OCI-LY7 (cell line): ENCODE results near the gene SMARCB1. TPM values are rescaled to one million over a fixed set of nuclear protein-coding genes. Genes with fewer than 3 reads are reported as not detected.
"Not testable (repeated sequence)": the region's sequence is repeated elsewhere in the genome, so short reads cannot be mapped to it uniquely, and the experiment has no call there.

ENCODE experiments used
- BruUV-seq: library from RNA; stranded (reverse); fragments of 400-500 nt; replicated peaks from 2 replicates; lab custom pipeline; 2021; lab: Mats Ljungman, UMichigan
- CTCF ChIA-PET: fragments of 300-600 bp; sonication (Branson Sonifier 250); formaldehyde crosslinking; loops from one replicate; lab custom pipeline; 2022; ENCODE audit warnings: antibody characterized with exemption; ENCODE audit not compliant: unreplicated experiment; lab: Charles Lee
- POLR2A ChIA-PET: fragments of 300-600 bp; sonication (Branson Sonifier 250); formaldehyde crosslinking; loops from one replicate; lab custom pipeline; 2022; ENCODE audit warnings: antibody characterized with exemption; lab: Charles Lee
- DNase-seq: peaks from one replicate; pipeline ENCODE4 v3.0.0-alpha.2; 2015; ENCODE audit warnings: low spot score
- H2AFZ ChIP-seq: fragments of 200-600 bp; sonication (generic), shearing (Covaris generic); 2 replicates; pipeline ENCODE4 v1.6.1; 2014; ENCODE audit warnings: mild to moderate bottlenecking, antibody characterized with exemption, low read length, moderate library complexity
- H3K27ac ChIP-seq: fragments of 200-600 bp; sonication (generic); 2 replicates; pipeline ENCODE4 v1.5.1; 2014; ENCODE audit warnings: mixed run types, low read depth, mild to moderate bottlenecking, moderate library complexity, low read length, inconsistent platforms; ENCODE audit not compliant: poor library complexity, severe bottlenecking
- H3K36me3 ChIP-seq: fragments of 200-600 bp; sonication (generic); 2 replicates; pipeline ENCODE4 v1.6.1; 2014; ENCODE audit warnings: mild to moderate bottlenecking, antibody characterized with exemption, low read length, moderate library complexity, mixed read lengths; ENCODE audit not compliant: insufficient read depth
- H3K4me1 ChIP-seq: fragments of 200-600 bp; sonication (generic); 2 replicates; pipeline ENCODE4 v1.5.1; 2014; ENCODE audit warnings: mild to moderate bottlenecking, low read length; ENCODE audit not compliant: insufficient read depth, poor library complexity, severe bottlenecking
- H3K4me2 ChIP-seq: fragments of 200-600 bp; sonication (generic); 2 replicates; pipeline ENCODE4 v1.6.1; 2014; ENCODE audit warnings: mild to moderate bottlenecking, low read length
- H3K4me3 ChIP-seq: fragments of 200-600 bp; sonication (generic); 2 replicates; pipeline ENCODE4 v1.5.1; 2014; ENCODE audit warnings: mild to moderate bottlenecking, low read depth, low read length; ENCODE audit not compliant: poor library complexity, severe bottlenecking
- H3K79me2 ChIP-seq: fragments of 200-600 bp; sonication (generic); 2 replicates; pipeline ENCODE4 v1.6.1; 2016; ENCODE audit warnings: low read depth, mild to moderate bottlenecking, low read length, moderate library complexity, mixed read lengths; ENCODE audit not compliant: insufficient read depth
- H3K9me2 ChIP-seq: fragments of 200-600 bp; sonication (generic); 2 replicates; pipeline ENCODE4 v1.6.1; 2016; ENCODE audit warnings: mild to moderate bottlenecking, low read length, mixed read lengths; ENCODE audit not compliant: insufficient read depth
- H3K9me3 ChIP-seq: fragments of 200-600 bp; sonication (generic); 2 replicates; pipeline ENCODE4 v1.6.1; 2014; ENCODE audit warnings: mild to moderate bottlenecking, mixed run types, low read length, mixed read lengths
- H4K20me1 ChIP-seq: fragments of 200-600 bp; sonication (generic); 2 replicates; pipeline ENCODE4 v1.6.1; 2014; ENCODE audit warnings: mild to moderate bottlenecking, antibody characterized with exemption, low read length, moderate library complexity, mixed read lengths; ENCODE audit not compliant: insufficient read depth
- EZH2phosphoT487 ChIP-seq: fragments of 200-600 bp; sonication (generic); IDR thresholded peaks from 2 replicates; pipeline ENCODE4 v1.6.1; 2018; ENCODE audit warnings: low read depth, borderline replicate concordance, mild to moderate bottlenecking, mixed run types, antibody characterized with exemption, low read length, moderate library complexity, mixed read lengths
- intact Hi-C: fragments of 100-400 bp; cut with micrococcal nuclease; formaldehyde crosslinking; loops from one replicate; pipeline ENCODE4 v1.10.0; 2022; ENCODE audit not compliant: unreplicated experiment
- total RNA-seq, 2 experiments: library from RNA; depleted of rRNA in 1 of 2; stranded (reverse); fragments of >200 nt in 1 of 2; shearing (Covaris generic) in 1 of 2; gene quantifications; 2 replicates each; pipeline ENCODE4 v1.2.3, GENCODE V29; 2014 to 2022
- TF ChIP-seq, protein P1 (sequence below): fragments of 200-600 bp; sonication (generic); conservative IDR thresholded peaks from 2 replicates; pipeline ENCODE4 v1.5.1; 2014; ENCODE audit warnings: mild to moderate bottlenecking, antibody characterized with exemption, low read length, moderate library complexity, mixed read lengths

SMARCB1 gene
- total RNA-seq, 2 experiments from 2014 or later, result 252 to 265 TPM

DNA sequence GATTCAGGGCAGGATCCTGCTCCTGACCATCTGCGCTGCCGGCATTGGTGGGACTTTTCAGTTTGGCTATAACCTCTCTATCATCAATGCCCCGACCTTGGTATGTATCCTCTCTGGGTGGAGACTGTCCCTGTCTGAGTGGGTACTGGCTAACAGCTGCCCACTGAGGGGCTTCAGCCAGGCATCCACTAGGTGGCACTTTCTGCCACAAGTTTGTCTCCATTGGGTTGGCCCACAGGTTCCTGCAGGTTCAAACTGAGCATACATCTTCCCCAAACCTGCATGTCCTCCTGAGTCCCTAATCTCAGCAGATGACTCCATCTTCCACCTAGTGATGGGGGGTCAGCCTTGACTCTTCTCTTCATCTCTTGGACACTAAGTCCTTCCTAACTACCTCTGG is 75.3 kb downstream of the SMARCB1 start:
- H3K4me3 ChIP-seq, result no peak overlapping the region
- no peaks in the 10 kb centered on the region for H3K36me3 ChIP-seq
- H3K79me2 ChIP-seq, result peaks cover 10% of the 10 kb centered on the region; the same call in 1 of the 2 replicates
- no peak overlapping the region for H3K27ac ChIP-seq
- ChIA-PET POLR2A (no interaction called here), CTCF (no interaction called here)
- no peaks in the 10 kb centered on the region for H4K20me1 ChIP-seq
- H3K9me2 ChIP-seq, result no peaks in the 10 kb centered on the region
- peaks cover 13% of the 10 kb centered on the region for H3K4me1 ChIP-seq
- H3K9me3 ChIP-seq, result no peaks in the 10 kb centered on the region
- H2AFZ ChIP-seq, result no peak overlapping the region
- peak; percentile 80 for DNase-seq
- TF ChIP-seq, protein P1, sequence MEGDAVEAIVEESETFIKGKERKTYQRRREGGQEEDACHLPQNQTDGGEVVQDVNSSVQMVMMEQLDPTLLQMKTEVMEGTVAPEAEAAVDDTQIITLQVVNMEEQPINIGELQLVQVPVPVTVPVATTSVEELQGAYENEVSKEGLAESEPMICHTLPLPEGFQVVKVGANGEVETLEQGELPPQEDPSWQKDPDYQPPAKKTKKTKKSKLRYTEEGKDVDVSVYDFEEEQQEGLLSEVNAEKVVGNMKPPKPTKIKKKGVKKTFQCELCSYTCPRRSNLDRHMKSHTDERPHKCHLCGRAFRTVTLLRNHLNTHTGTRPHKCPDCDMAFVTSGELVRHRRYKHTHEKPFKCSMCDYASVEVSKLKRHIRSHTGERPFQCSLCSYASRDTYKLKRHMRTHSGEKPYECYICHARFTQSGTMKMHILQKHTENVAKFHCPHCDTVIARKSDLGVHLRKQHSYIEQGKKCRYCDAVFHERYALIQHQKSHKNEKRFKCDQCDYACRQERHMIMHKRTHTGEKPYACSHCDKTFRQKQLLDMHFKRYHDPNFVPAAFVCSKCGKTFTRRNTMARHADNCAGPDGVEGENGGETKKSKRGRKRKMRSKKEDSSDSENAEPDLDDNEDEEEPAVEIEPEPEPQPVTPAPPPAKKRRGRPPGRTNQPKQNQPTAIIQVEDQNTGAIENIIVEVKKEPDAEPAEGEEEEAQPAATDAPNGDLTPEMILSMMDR, result peak; percentile 88
- TF ChIP-seq EZH2phosphoT487, result no peak
- H3K4me2 ChIP-seq, result no peak overlapping the region
- BruUV-seq, result no TSS peak
- intact Hi-C loops, result loop anchor here (1.0 to 5.0 kb wide), 2 partner anchors 32 to 95 kb away; partner anchors contain the start of gene MIF

DNA sequence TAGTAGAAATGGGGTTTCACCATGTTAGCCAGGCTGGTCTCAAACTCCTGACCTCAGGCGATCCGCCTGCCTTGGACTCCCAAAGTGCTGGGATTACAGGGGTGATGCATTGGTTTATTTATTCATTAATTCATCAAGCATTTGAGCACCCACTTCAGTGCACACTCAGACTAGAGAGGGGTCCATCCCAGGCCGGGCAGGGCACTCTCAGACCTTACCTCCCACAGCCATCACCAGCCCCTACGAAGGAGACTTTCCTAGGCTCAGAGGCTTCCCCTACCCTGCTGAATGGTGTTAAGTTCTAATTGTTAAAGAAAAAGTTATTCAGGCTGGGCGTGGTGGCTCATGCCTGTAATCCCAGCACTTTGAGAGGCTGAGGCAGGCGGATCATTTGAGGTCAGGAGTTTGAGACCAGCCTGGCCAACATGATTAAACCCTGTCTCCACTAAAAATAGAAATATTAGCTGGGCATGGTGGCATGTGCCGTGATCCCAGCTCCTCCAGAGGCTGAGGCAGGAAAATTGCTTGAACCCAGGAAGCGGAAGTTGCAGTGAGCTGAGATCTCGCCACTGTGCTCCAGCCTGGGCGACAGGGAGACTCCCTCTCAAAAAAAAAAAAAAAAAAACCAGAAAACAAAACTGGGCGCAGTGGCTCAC is 77.9 kb downstream of the SMARCB1 start:
- intact Hi-C loops, result loop anchor here (5.0 kb wide), 1 partner anchor 93 kb away; no protein-coding TSS in a partner anchor
- H3K4me2 ChIP-seq, H4K20me1 ChIP-seq, BruUV-seq, H3K4me3 ChIP-seq, DNase-seq, H3K9me3 ChIP-seq, H2AFZ ChIP-seq, H3K9me2 ChIP-seq, H3K79me2 ChIP-seq, CTCF ChIA-PET, H3K4me1 ChIP-seq, H3K27ac ChIP-seq: not testable (repeated sequence)
- POLR2A ChIA-PET, result interaction anchor here (1.1 kb wide), 1 partner anchor 30 kb away, joined by 3 read pairs; the partner anchor contains the start of gene MIF
- peaks cover 23% of the 10 kb centered on the region for H3K36me3 ChIP-seq

DNA sequence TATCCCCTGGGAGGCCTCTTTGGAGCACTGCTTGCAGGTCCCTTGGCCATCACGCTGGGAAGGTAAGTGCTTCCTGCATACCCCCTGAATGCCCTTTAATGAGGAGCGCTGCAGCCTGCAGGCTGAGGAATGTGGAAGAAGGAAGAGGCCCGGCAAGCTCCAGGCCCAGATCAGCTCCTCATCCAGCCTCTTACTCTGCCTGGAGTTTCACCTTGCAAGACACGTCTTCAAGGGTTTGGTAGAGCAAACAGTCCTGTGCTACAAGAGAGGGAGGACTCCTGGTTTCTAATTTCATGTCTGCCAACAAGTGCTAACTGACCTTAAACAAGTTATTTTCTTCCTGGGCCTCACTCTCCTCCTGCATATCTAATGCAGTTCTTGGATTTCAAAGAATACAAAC is 81.8 kb downstream of the SMARCB1 start:
- BruUV-seq, result no TSS peak

More for the DNA sequence above, 81.8 kb downstream of the SMARCB1 start:
- DNase-seq, result no peak
- Histone ChIP-seq H4K20me1 (no peaks in the 10 kb centered on the region), H3K79me2 (no peaks in the 10 kb centered on the region), H3K27ac (no peak overlapping the region), H3K4me2 (no peak overlapping the region), H3K9me2 (no peaks in the 10 kb centered on the region), H3K36me3 (peaks cover 31% of the 10 kb centered on the region), H2AFZ (no peak overlapping the region), H3K4me3 (no peak overlapping the region), H3K4me1 (no peaks in the 10 kb centered on the region), H3K9me3 (no peaks in the 10 kb centered on the region)
- ChIA-PET CTCF (interaction anchor here (0.5 kb wide), 1 partner anchor 24 kb away, joined by 3 read pairs; no protein-coding TSS in a partner anchor), POLR2A (interaction anchor here (1.0 kb wide), 1 partner anchor 10 kb away, joined by 3 read pairs; no protein-coding TSS in a partner anchor)
- TF ChIP-seq, protein P1, result no peak
- no peak for TF ChIP-seq EZH2phosphoT487
- intact Hi-C loops, result no loop called here
